Anterior cingulate cortex (tissue), 58 donors: ENCODE measurements around the gene SP100.

Experiments used
- DNase-seq, 58 donors: peaks; one replicate each; lab custom pipeline; 2025; lab: John Stamatoyannopoulos, UW

SP100 gene

GRCh38 chr2:230521386-230521785 lies 105.4 kb downstream of the SP100 start:
- DNase-seq = no peak

GRCh38 chr2:230525682-230526081 lies 109.7 kb downstream of the SP100 start:
- no peak for DNase-seq

DNA sequence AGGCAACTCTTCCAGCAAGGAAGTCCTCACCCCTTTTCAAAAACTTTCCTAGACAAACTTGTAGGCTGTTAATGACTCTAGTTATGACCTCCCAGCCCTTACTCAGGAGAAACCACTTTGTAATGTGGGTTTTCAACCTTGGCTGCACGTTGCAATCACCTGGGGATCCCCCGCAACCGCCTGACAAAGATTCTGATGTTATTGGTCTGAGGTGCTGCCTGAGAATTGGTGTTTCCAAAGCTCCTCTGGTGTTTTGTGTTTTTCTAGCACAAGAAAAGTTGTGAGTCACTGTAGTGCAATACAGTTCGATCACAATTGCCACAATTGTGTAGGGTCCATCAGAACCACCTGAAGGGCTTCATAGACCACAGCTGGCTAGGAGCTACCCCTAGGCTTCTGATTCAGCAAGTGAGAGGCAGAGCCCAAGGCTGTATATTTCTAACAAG lies 121.6 kb downstream of the SP100 start:
- DNase-seq = no peak

- no peak for DNase-seq
These were observed 124.3 kb downstream of the SP100 start for GRCh38 chr2:230540332-230540731.

GRCh38 chr2:230541934-230542380 lies 126.0 kb downstream of the SP100 start:
- DNase-seq = no peak

GRCh38 chr2:230542751-230543150 lies 126.8 kb downstream of the SP100 start:
- no peak for DNase-seq

DNA sequence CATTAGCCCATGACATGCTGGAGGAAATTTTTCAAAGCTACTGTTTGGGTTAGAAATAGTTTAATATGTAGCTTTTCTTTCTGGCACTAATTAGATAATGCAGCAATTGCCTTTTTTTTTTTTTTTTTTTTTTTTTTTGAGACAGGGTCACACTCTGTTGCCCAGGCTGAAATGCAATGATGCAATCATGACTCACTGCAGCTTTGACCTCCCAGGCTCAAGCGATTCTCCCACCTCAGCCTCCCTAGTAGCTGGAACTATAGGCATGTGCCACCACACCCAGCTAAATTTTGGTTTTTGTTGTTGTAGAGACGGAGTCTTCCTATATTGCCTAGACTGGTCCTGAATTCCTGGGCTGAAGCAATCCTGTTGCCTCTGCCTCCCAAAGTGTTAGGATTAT lies 136.2 kb downstream of the SP100 start:
- DNase-seq = no peak

GRCh38 chr2:230557065-230557464 lies 141.1 kb downstream of the SP100 start:
- no peak for DNase-seq

GRCh38 chr2:230564805-230565779 lies 149.1 kb downstream of the SP100 start:
- DNase-seq = no peak

DNA sequence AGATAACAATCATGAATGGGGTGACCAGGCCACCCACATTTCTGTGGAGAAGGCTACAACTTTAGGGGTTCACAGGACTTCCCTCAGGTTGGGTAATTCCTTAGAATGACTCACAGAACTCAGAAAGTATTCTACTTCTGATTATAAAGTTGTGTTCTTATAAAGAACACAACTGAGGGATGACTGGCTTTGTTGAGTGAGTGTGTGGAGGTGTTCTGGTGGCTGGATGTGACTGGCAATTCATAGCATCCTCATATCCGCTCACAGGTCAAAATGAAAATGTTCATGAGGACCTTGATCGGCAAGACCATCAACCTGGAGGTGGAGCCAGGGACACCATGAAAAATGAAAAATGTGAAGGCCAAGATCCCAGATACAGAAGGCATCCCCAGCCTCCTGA lies 153.3 kb downstream of the SP100 start:
- no peak for DNase-seq

- no peak for DNase-seq
These were observed 155.0 kb downstream of the SP100 start for GRCh38 chr2:230570987-230571386.

GRCh38 chr2:230575642-230576324 lies 159.8 kb downstream of the SP100 start:
- no peak for DNase-seq

GRCh38 chr2:230577114-230577513 lies 161.1 kb downstream of the SP100 start:
- no peak for DNase-seq

DNA sequence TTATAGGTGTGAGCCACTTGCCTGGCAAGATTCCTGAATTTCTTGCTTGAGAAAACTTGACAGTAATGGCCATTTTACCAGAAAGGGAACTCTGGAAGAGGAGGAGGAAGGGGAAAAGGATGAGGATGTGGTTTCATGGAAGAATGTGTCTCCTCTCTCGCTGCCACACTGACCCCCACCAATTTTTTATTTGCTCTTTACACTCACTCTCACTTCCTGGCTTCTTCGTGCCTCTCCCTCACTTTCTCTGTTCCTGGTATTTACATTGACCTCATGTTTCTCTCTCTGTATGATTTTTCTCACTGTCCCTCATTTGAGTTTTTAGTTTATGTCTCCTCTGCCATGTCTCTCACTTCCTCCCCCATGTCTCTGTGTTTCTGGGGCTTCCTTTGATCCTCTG lies 162.1 kb downstream of the SP100 start:
- no peak for DNase-seq

- no peak for DNase-seq
These were observed 166.9 kb downstream of the SP100 start for GRCh38 chr2:230582851-230583283.

- DNase-seq = no peak
These were observed 167.6 kb downstream of the SP100 start for GRCh38 chr2:230583581-230583980.

DNA sequence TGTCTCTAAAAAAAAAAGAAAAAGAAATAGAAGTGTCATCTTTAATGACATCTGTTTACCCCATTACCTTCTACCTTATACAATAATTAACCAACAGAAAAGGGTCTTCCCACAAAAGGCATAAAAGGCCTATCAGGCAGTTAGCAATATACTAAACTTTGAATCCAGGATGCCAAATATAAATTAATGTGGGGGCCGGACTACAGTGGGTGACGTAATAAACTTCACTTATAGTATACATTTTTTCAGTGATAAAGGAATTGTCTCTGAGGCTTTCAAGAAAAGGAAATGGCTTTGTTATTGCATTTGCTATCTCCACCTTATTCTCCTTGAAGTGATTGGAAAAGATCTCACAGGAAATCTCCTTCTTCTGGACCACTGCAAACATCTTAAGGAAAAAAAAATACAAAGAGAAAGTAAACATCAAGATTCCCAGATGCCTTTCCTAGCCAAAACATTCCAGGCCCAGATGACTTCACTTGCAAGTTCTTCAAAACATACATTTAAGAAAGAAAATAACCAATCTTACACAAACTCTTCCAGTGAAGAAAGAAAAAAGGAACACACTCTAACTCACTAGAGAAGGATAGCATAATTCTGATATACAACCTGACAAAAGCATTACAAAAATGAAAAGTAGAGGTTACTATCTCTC lies 170.5 kb downstream of the SP100 start:
- DNase-seq = no peak

DNA sequence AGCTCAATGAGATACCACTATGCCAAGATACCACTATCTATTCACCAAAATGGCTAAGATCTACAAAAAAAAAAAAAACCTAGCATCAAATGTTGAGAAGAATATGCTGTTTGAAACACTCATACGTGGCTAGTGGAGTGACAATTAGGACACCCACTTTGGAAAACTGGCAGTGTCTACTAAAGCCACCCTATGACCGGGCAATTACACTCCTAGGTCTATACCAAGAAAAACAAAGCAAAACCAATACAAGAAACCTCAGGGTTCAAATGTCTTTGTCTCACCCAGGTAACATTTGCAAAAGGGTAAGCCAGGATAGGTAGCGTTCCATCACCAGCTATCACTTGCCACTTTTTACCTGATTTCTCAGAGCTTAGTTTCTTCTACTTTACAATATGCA lies 173.0 kb downstream of the SP100 start:
- DNase-seq = no peak

- no peak for DNase-seq
These were observed 173.6 kb downstream of the SP100 start for GRCh38 chr2:230589497-230590015.

DNA sequence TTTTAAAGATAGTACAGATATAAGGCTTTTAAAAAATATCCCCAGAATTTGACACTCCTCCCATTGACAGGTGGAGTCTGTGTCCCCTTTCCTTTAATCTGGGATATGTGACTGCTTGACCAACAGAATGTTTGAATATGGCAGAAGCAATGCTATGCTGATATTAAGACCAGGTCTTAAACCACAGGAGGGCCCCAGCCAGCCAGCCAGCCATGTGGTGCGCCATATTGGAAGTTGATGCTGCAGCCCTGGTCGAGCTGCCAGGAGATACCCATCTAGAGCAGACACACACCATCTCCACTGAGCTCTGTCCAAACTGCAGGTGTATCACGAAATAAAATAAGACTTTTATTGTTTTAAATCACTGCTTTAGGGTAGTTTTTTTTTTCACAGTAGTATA lies 174.3 kb downstream of the SP100 start:
- DNase-seq = no peak

DNA sequence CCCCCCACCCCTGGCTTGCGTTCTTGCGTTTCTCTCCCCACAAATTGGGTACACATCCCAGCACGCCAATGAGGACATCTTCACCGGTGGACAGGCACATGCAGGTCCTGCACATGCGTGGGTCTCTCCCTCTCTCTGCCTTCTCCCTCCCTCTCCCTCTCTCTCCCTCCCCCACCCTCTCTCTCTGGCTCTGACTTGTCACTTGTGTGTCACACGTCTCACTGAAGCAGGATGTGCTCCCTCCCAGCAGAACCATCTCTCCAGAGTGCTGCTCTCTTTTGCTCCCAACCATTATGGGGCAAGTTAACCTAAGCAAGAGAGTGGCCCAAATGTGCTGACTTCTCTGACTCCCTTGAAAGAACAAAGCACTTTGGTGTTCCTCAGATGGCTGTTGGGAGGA lies 175.8 kb downstream of the SP100 start:
- DNase-seq = no peak
